Amniotic stem cell (primary cell): ENCODE measurements around the gene ERLIN1.

ENCODE experiments used
- DNase-seq: peaks from one replicate; lab custom pipeline; 2025; lab: John Stamatoyannopoulos, UW

Gene ERLIN1

GRCh38 chr10:100185364-100186252 is at the start of gene ERLIN1:
Gene ERLIN1 (minus strand): TSS chr10:100186029. CDS start chr10:100185626, 403 bp downstream.
- peak; percentile 77 for DNase-seq

- DNase-seq = no peak
These were observed 46.3 kb upstream of the ERLIN1 start for GRCh38 chr10:100232101-100232500.

- no peak for DNase-seq
These were observed 44.1 kb upstream of the ERLIN1 start for GRCh38 chr10:100229819-100230422.

- DNase-seq = no peak
These were observed 38.0 kb upstream of the ERLIN1 start for GRCh38 chr10:100223879-100224278.

GRCh38 chr10:100222529-100222928 is 36.7 kb upstream of the ERLIN1 start:
- no peak for DNase-seq

GRCh38 chr10:100216006-100216405 is 30.2 kb upstream of the ERLIN1 start:
- no peak for DNase-seq

- no peak for DNase-seq
These were observed 23.5 kb upstream of the ERLIN1 start for GRCh38 chr10:100209303-100209702.

- no peak for DNase-seq
These were observed 22.4 kb upstream of the ERLIN1 start for GRCh38 chr10:100208276-100208675.

- no peak for DNase-seq
These were observed 18.5 kb upstream of the ERLIN1 start for GRCh38 chr10:100204370-100204769.

GRCh38 chr10:100201549-100201948 is 15.7 kb upstream of the ERLIN1 start:
- DNase-seq = no peak

- no peak for DNase-seq
These were observed 8.9 kb upstream of the ERLIN1 start for GRCh38 chr10:100194711-100195110.

GRCh38 chr10:100192350-100192749 is 6.5 kb upstream of the ERLIN1 start:
- no peak for DNase-seq

GRCh38 chr10:100186253-100187212 is 704 bp upstream of the ERLIN1 start:
- DNase-seq = no peak

GRCh38 chr10:100184840-100185239 is 989 bp downstream of the ERLIN1 start:
- no peak for DNase-seq

GRCh38 chr10:100184426-100184825 is 1.4 kb downstream of the ERLIN1 start:
- DNase-seq = no peak

- DNase-seq = no peak
These were observed 2.3 kb downstream of the ERLIN1 start for GRCh38 chr10:100183481-100183880.

- no peak for DNase-seq
These were observed 2.9 kb downstream of the ERLIN1 start for GRCh38 chr10:100182908-100183307.

GRCh38 chr10:100182281-100182680 is 3.5 kb downstream of the ERLIN1 start:
- no peak for DNase-seq

- DNase-seq = no peak
These were observed 10.0 kb downstream of the ERLIN1 start for GRCh38 chr10:100175875-100176274.

GRCh38 chr10:100174699-100175677 is 10.8 kb downstream of the ERLIN1 start:
- DNase-seq = no peak

- DNase-seq = no peak
These were observed 12.8 kb downstream of the ERLIN1 start for GRCh38 chr10:100173035-100173434.
